ENCODE data around the gene ADAMTSL4. TPM values are rescaled to one million over a fixed set of nuclear protein-coding genes. Genes with fewer than 3 reads are reported as not detected.

The ADAMTSL4 gene
- total RNA-seq, 4 donors from 2014 or later: 54.4 to 132 (median 93.2) TPM

DNA sequence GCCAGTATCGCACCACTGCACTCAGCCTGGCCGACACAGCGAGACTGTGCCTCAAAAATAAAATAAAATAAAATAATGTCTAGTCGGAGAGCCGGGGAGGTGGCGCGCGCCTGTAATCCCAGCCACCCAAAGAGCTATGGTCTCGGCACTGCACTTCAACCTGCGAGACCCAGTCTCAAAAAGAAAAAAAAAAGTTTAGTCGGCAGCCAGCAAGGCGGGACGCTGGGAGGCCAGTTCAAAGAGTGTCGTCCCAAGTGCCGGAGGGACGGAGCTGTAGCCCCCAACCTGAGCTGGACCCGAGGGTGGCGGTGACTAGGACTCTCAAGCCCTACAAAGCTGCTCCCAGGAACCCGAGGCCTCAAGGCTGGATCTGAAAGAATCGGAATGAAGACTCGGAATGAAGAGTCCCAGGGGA lies 34.3 kb upstream of the ADAMTSL4 start:
- TF ChIP-seq EP300 (IDR thresholded peaks at IDR 0.05) (no peak), CTCF (IDR thresholded peaks at IDR 0.05) (no peak), POLR2A (IDR thresholded peaks at IDR 0.05) (no peak)
- no peaks in the 10 kb centered on the region for H3K27me3 ChIP-seq
- H3K27ac ChIP-seq: peak overlapping the region; percentile 35 to 90 (median 78)
- DNase-seq (ENCODE audit: low spot score in 2 of 2): no peak
- peak overlapping the region; percentile 29 to 87 (median 71) for H3K4me3 ChIP-seq
- WGBS, 2 donors: 27% methylated on average over 21 of the region's 21 CpGs
- H3K36me3 ChIP-seq: peaks cover 0 to 36% (median 0%) of the 10 kb centered on the region in 3 donors
- H3K4me1 ChIP-seq: peaks cover 0 to 20% (median 9%) of the 10 kb centered on the region in 4 donors
- no peaks in the 10 kb centered on the region for H3K9me3 ChIP-seq

DNA sequence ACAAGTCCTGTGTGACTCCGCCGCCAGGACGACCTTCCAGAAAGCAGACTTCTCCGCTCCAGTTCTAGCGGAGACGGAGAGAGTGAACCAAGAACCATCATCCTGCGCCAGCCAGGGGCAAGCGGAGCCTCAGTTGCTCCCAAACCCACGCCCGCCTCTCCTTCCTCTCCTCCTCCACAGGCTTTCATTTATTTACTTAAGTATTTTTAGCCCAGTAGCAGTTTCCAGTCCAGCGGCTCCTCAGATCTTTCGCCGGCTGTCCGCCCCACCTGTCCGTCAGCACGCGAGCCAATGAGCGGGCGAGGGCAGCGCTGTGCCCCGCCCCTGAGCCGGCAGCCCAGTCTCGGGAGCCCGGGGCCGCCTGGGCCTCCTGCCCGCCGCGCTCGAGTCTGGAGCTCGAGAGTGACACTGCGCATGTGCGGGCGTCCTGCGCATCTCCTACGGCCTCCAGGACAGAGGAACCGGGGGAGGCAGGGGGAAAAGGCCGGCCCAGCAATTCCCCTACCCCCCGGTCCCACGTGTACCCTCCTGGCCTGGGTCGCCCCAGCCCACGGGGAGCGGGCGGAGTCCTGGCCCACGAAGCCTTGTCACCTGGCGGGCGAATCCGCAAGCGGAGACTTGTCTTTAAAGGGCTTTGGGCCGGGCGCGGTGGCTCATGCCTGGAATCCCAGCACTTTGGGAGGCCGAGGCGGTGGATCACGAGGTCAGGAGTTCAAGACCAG lies 33.7 kb upstream of the ADAMTSL4 start, which contains the start of gene FALEC:
Gene FALEC, plus strand, starts transcription at position 425 of the 722 bp plus-strand sequence.
- peak; percentile 89 to 90 for DNase-seq (ENCODE audit: low spot score in 2 of 2)
- 0 to 1% methylated on average over 37 to 43 of the region's 54 CpGs for WGBS, 2 donors
- peak in 1 of 2 donors; percentile 75 for TF ChIP-seq EP300 (IDR thresholded peaks at IDR 0.05)
- peak in 2 of 5 experiments; percentile 38 to 56 for TF ChIP-seq CTCF (IDR thresholded peaks at IDR 0.05)
- peak in 1 of 2 donors; percentile 39 for TF ChIP-seq POLR2A (IDR thresholded peaks at IDR 0.05)
- Histone ChIP-seq H3K4me1 (peaks cover 0 to 20% (median 9%) of the 10 kb centered on the region in 4 donors), H3K36me3 (peaks cover 0 to 30% (median 0%) of the 10 kb centered on the region in 3 donors), H3K9me3 (no peaks in the 10 kb centered on the region), H3K4me3 (peak within 1 kb of the TSS; percentile 29 to 87 (median 71)), H3K27me3 (no peaks in the 10 kb centered on the region), H3K27ac (peak within 1 kb of the TSS; percentile 35 to 90 (median 78))

DNA sequence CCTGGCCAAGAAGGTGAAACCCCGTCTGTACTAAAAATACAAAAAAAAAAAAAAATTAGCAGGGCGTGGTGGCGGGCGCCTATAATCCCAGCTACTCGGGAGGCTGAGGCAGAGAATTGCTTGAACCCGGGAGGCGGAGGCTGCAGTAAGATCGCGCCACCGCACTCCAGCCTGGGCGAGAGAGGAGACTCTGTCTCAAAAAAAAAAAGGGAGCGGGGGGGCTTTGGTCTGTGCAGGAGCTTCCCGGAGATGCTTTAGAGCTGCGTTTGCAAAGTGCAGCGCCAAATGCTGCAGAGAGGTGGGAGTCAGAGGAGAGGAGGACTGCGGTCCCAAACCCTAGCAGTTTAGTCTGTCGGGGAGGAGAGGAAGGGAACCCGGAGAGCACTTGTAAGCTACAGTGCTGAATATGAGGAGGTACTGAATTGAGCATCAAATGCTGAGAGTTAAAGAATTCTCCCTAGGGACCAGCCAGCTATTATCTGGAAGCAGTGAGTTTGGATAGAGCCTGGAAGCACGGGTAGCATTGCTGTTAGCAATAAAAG lies 33.1 kb upstream of the ADAMTSL4 start:
- no peak for DNase-seq (ENCODE audit: low spot score in 2 of 2)
- no peak for TF ChIP-seq CTCF (IDR thresholded peaks at IDR 0.05)
- TF ChIP-seq EP300 (IDR thresholded peaks at IDR 0.05): no peak
- TF ChIP-seq POLR2A (IDR thresholded peaks at IDR 0.05): no peak
- H3K27ac ChIP-seq: peak overlapping the region; percentile 35 to 90 (median 78)

DNA sequence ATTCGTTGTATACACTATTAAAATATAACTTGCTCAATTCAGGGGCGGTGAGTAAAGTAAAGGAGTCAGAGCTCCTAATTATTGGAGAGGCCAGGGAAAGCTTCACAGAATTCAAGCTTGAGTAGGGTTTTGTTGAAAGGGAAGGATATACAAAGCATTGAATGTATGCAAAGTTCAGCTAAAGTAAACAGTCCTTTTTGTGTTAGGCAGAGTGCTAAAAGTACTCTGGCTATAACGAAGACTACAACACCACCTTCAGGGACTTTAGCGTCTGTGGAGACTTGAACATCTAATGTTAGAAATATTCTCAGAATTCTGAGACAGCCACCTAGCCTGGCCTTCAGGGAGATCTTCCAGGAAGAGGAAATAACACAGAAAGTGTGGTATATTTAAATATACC lies 32.6 kb upstream of the ADAMTSL4 start:
- 27 to 40% methylated on average over 4 of the region's 4 CpGs for WGBS, 2 donors
- Histone ChIP-seq H3K9me3 (no peaks in the 10 kb centered on the region), H3K27ac (peak overlapping the region in 3 of 4 donors; percentile 74 to 90 (median 83)), H3K27me3 (no peaks in the 10 kb centered on the region), H3K4me3 (peak overlapping the region in 3 of 4 donors; percentile 67 to 87 (median 75)), H3K36me3 (peaks cover 0 to 19% (median 0%) of the 10 kb centered on the region in 3 donors), H3K4me1 (peaks cover 0 to 20% (median 9%) of the 10 kb centered on the region in 4 donors)
- no peak for TF ChIP-seq EP300 (IDR thresholded peaks at IDR 0.05)
- no peak for TF ChIP-seq POLR2A (IDR thresholded peaks at IDR 0.05)
- TF ChIP-seq CTCF (IDR thresholded peaks at IDR 0.05): no peak
- no peak for DNase-seq (ENCODE audit: low spot score in 2 of 2)

More for the DNA sequence above, 33.1 kb upstream of the ADAMTSL4 start:
- peaks cover 0 to 20% (median 9%) of the 10 kb centered on the region in 4 donors for H3K4me1 ChIP-seq
- WGBS, 2 donors: 1 to 3% methylated on average over 19 of the region's 19 CpGs
- no peaks in the 10 kb centered on the region for H3K27me3 ChIP-seq
- H3K9me3 ChIP-seq: no peaks in the 10 kb centered on the region
- H3K4me3 ChIP-seq: peak overlapping the region; percentile 29 to 87 (median 71)
- peaks cover 0 to 24% (median 0%) of the 10 kb centered on the region in 3 donors for H3K36me3 ChIP-seq

Data from tibial nerve (tissue), 4 donors.